ENCODE data around the gene TTC23. TPM values are rescaled to one million over a fixed set of nuclear protein-coding genes. Genes with fewer than 3 reads are reported as not detected.
"Not testable (repeated sequence)": the region's sequence is repeated elsewhere in the genome, so short reads cannot be mapped to it uniquely, and the experiment has no call there.

TTC23 gene
- total RNA-seq, 4 donors from 2014 or later = 14.7 to 25.3 (median 19.3) TPM

GRCh38 chr15:99247062-99247461 is 2.3 kb downstream of the TTC23 start:
- TF ChIP-seq POLR2AphosphoS5 (IDR thresholded peaks at IDR 0.05) (no peak), EP300 (IDR thresholded peaks at IDR 0.05) (no peak), POLR2A (IDR thresholded peaks at IDR 0.05; ENCODE audit: low read depth) (no peak), CTCF (IDR thresholded peaks at IDR 0.05) (no peak)
- Histone ChIP-seq H3K27ac (replicated peaks in 1 of 4) (no peak overlapping the region), H3K4me3 (no peak overlapping the region), H3K4me1 (peaks cover 16 to 44% (median 32%) of the 10 kb centered on the region in 4 donors), H3K9me3 (no peaks in the 10 kb centered on the region), H3K36me3 (peaks cover 0 to 9% (median 4%) of the 10 kb centered on the region in 4 donors), H3K27me3 (no peaks in the 10 kb centered on the region)
- DNase-seq (ENCODE audit: extremely low spot score) = no peak
- WGBS = 86% methylated on average over 3 of the region's 3 CpGs
- intact Hi-C loops (cut with DNase I) = no loop called here

GRCh38 chr15:99244306-99244705 is 5.1 kb downstream of the TTC23 start:
- Histone ChIP-seq H3K36me3 (peaks cover 0 to 29% (median 19%) of the 10 kb centered on the region in 4 donors), H3K4me3 (no peak overlapping the region), H3K9me3 (no peaks in the 10 kb centered on the region), H3K27ac (replicated peaks in 1 of 4) (no peak overlapping the region), H3K4me1 (peaks cover 12 to 30% (median 21%) of the 10 kb centered on the region in 4 donors), H3K27me3 (no peaks in the 10 kb centered on the region)
- intact Hi-C loops (cut with DNase I) = no loop called here
- DNase-seq (ENCODE audit: extremely low spot score) = no peak
- TF ChIP-seq CTCF (IDR thresholded peaks at IDR 0.05) = no peak
- TF ChIP-seq POLR2AphosphoS5 (IDR thresholded peaks at IDR 0.05) = no peak
- TF ChIP-seq POLR2A (IDR thresholded peaks at IDR 0.05; ENCODE audit: low read depth) = no peak
- TF ChIP-seq EP300 (IDR thresholded peaks at IDR 0.05) = no peak
- 92% methylated on average over 4 of the region's 4 CpGs for WGBS

- H3K4me1 ChIP-seq = peaks cover 0 to 13% (median 3%) of the 10 kb centered on the region in 4 donors
- H3K4me3 ChIP-seq = no peak overlapping the region
- DNase-seq (ENCODE audit: extremely low spot score) = no peak
- WGBS = 86% methylated on average over 9 of the region's 9 CpGs
- no peak for TF ChIP-seq CTCF (IDR thresholded peaks at IDR 0.05)
- TF ChIP-seq EP300 (IDR thresholded peaks at IDR 0.05) = no peak
- no peak for TF ChIP-seq POLR2AphosphoS5 (IDR thresholded peaks at IDR 0.05)
- TF ChIP-seq POLR2A (IDR thresholded peaks at IDR 0.05; ENCODE audit: low read depth) = no peak
- no peaks in the 10 kb centered on the region for H3K9me3 ChIP-seq
- H3K27ac ChIP-seq (replicated peaks in 1 of 4) = no peak overlapping the region
- no peaks in the 10 kb centered on the region for H3K27me3 ChIP-seq
- H3K36me3 ChIP-seq = peaks cover 0 to 42% (median 23%) of the 10 kb centered on the region in 4 donors
- intact Hi-C loops (cut with DNase I) = no loop called here
Measured at GRCh38 chr15:99241752-99242151, 7.6 kb downstream of the TTC23 start.

GRCh38 chr15:99239545-99240198 is 9.7 kb downstream of the TTC23 start:
- TF ChIP-seq CTCF (IDR thresholded peaks at IDR 0.05) = no peak
- 58% methylated on average over 1 of the region's 1 CpG for WGBS
- Histone ChIP-seq H3K4me1 (peaks cover 0 to 6% (median 0%) of the 10 kb centered on the region in 4 donors), H3K36me3 (peaks cover 0 to 38% (median 23%) of the 10 kb centered on the region in 4 donors), H3K4me3 (no peak overlapping the region), H3K27me3 (no peaks in the 10 kb centered on the region), H3K9me3 (no peaks in the 10 kb centered on the region), H3K27ac (replicated peaks in 1 of 4) (no peak overlapping the region)
- intact Hi-C loops (cut with DNase I) = no loop called here
- DNase-seq (ENCODE audit: extremely low spot score) = no peak

- H3K36me3 ChIP-seq = peaks cover 0 to 37% (median 22%) of the 10 kb centered on the region in 4 donors
- H3K4me1 ChIP-seq = peaks cover 0 to 6% (median 0%) of the 10 kb centered on the region in 4 donors
- 86% methylated on average over 3 of the region's 3 CpGs for WGBS
- no peaks in the 10 kb centered on the region for H3K27me3 ChIP-seq
- intact Hi-C loops (cut with DNase I) = no loop called here
- TF ChIP-seq POLR2AphosphoS5 (IDR thresholded peaks at IDR 0.05) (no peak), EP300 (IDR thresholded peaks at IDR 0.05) (no peak), CTCF (IDR thresholded peaks at IDR 0.05) (no peak), POLR2A (IDR thresholded peaks at IDR 0.05; ENCODE audit: low read depth) (no peak)
- H3K27ac ChIP-seq (replicated peaks in 1 of 4) = no peak overlapping the region
- H3K9me3 ChIP-seq = no peaks in the 10 kb centered on the region
- H3K4me3 ChIP-seq = no peak overlapping the region
- no peak for DNase-seq (ENCODE audit: extremely low spot score)
Measured at GRCh38 chr15:99238849-99239248, 10.5 kb downstream of the TTC23 start.

GRCh38 chr15:99234160-99234559 is 15.2 kb downstream of the TTC23 start:
- H3K4me3 ChIP-seq; DNase-seq (ENCODE audit: extremely low spot score); H3K27ac ChIP-seq (replicated peaks in 1 of 4); H3K27me3 ChIP-seq; intact Hi-C loops (cut with DNase I); H3K4me1 ChIP-seq; H3K9me3 ChIP-seq: not testable (repeated sequence)
- 96% methylated on average over 6 of the region's 6 CpGs for WGBS
- peaks cover 0 to 16% (median 6%) of the 10 kb centered on the region in 4 donors for H3K36me3 ChIP-seq
